PC-3 (cell line): ENCODE data around the gene SMOC2. TPM values are rescaled to one million over a fixed set of nuclear protein-coding genes. Genes with fewer than 3 reads are reported as not detected.

Source experiments
- ATAC-seq: fragments of 200-7000 bp; cut with Tn5 transposase; 2 replicates; pipeline ENCODE4 v1.9.1; 2020; ENCODE audit warnings: mild to moderate bottlenecking, moderate library complexity
- BruUV-seq: library from RNA; stranded (reverse); fragments of 400-500 nt; replicated peaks from 2 replicates; lab custom pipeline; 2021; lab: Mats Ljungman, UMichigan
- CTCF ChIA-PET: fragments of 300-600 bp; sonication (Branson Sonifier 250); formaldehyde crosslinking; loops from one replicate; lab custom pipeline; 2022; ENCODE audit warnings: antibody characterized with exemption; lab: Charles Lee
- POLR2A ChIA-PET: fragments of 300-600 bp; sonication (Branson Sonifier 250); formaldehyde crosslinking; loops from one replicate; lab custom pipeline; 2022; ENCODE audit warnings: antibody characterized with exemption; ENCODE audit not compliant: unreplicated experiment; lab: Charles Lee
- DNase-seq: peaks from one replicate; pipeline ENCODE4 v3.0.0-alpha.2; 2015
- H2AFZ ChIP-seq: fragments of 300-600 bp; sonication (generic); 2 replicates; pipeline ENCODE4 v1.6.0; 2016; ENCODE audit warnings: antibody characterized with exemption, low read length
- H3F3A ChIP-seq: fragments of 300-600 bp; sonication (generic); one replicate; pipeline ENCODE4 v1.6.0; 2017; ENCODE audit warnings: antibody characterized with exemption, low read length, control low read depth, mild to moderate bottlenecking; ENCODE audit not compliant: unreplicated experiment
- H3K27ac ChIP-seq: fragments of 300-600 bp; sonication (generic); 2 replicates; pipeline ENCODE4 v1.5.1; 2016; ENCODE audit warnings: mild to moderate bottlenecking, low read length
- H3K27me3 ChIP-seq: fragments of 300-600 bp; sonication (generic); 2 replicates; pipeline ENCODE4 v1.6.1; 2016; ENCODE audit warnings: low read length, mixed read lengths
- H3K36me3 ChIP-seq: fragments of 300-600 bp; sonication (generic); 2 replicates; pipeline ENCODE4 v1.6.1; 2016; ENCODE audit warnings: low read depth, mixed run types, low read length, mixed read lengths
- H3K4me1 ChIP-seq: fragments of 300-600 bp; sonication (generic); 2 replicates; pipeline ENCODE4 v1.5.1; 2016; ENCODE audit warnings: low read length; ENCODE audit not compliant: insufficient read depth
- H3K4me2 ChIP-seq: fragments of 300-600 bp; sonication (generic); 2 replicates; pipeline ENCODE4 v1.6.0; 2016; ENCODE audit warnings: low read length
- H3K4me3 ChIP-seq: fragments of 300-600 bp; sonication (generic); 2 replicates; pipeline ENCODE4 v1.5.1; 2016; ENCODE audit warnings: mild to moderate bottlenecking, low read length, mixed read lengths
- H3K79me2 ChIP-seq: fragments of 300-600 bp; sonication (generic); 2 replicates; pipeline ENCODE4 v1.6.1; 2017; ENCODE audit warnings: low read length, mixed read lengths
- H3K9ac ChIP-seq: fragments of 300-600 bp; sonication (generic); 2 replicates; pipeline ENCODE4 v1.6.0; 2016; ENCODE audit warnings: mild to moderate bottlenecking, low read length
- H3K9me2 ChIP-seq: fragments of 300-600 bp; sonication (generic); replicated peaks from 2 replicates; pipeline ENCODE4 v1.6.1; 2016; ENCODE audit warnings: mixed run types, low read length, mixed read lengths
- H3K9me3 ChIP-seq: fragments of 300-600 bp; sonication (generic); 2 replicates; pipeline ENCODE4 v1.6.1; 2016; ENCODE audit warnings: low read length, mixed read lengths
- H4K20me1 ChIP-seq: fragments of 300-600 bp; sonication (generic); 2 replicates; pipeline ENCODE4 v1.6.1; 2016; ENCODE audit warnings: low read length, mixed read lengths
- EZH2 ChIP-seq: fragments of 300-600 bp; sonication (generic); IDR thresholded peaks from one replicate; pipeline ENCODE4 v1.6.1; 2017; ENCODE audit warnings: antibody characterized with exemption, mild to moderate bottlenecking, low read length; ENCODE audit not compliant: unreplicated experiment
- EZH2phosphoT487 ChIP-seq: fragments of 300-600 bp; sonication (generic); IDR thresholded peaks from 2 replicates; pipeline ENCODE4 v1.6.1; 2018; ENCODE audit warnings: mild to moderate bottlenecking, antibody characterized with exemption, low read length, borderline replicate concordance
- intact Hi-C: fragments of 100-400 bp; cut with micrococcal nuclease; formaldehyde crosslinking; loops from 2 replicates; pipeline ENCODE4 v1.9.0; 2023
- total RNA-seq: library from RNA; depleted of rRNA; stranded (reverse); fragments of >200 nt; gene quantifications from 2 replicates; pipeline ENCODE4 v1.2.3, GENCODE V29; 2014
- TF ChIP-seq, protein P1 (sequence below): fragments of 300-600 bp; sonication (generic); conservative IDR thresholded peaks from 2 replicates; pipeline ENCODE4 v1.5.1; 2017; ENCODE audit warnings: antibody characterized with exemption, low read depth, mild to moderate bottlenecking, low read length

SMOC2 gene
- total RNA-seq, 1 experiment from 2014 or later: not detected

- ATAC-seq (no peak), DNase-seq (no peak)
- Histone ChIP-seq H3K9me2 (no peaks in the 10 kb centered on the region), H3K27ac (no peak overlapping the region), H3K4me3 (no peak overlapping the region), H3K4me2 (no peak overlapping the region), H3K27me3 (peaks cover 13% of the 10 kb centered on the region), H3K79me2 (no peaks in the 10 kb centered on the region), H3K36me3 (no peaks in the 10 kb centered on the region), H3K4me1 (no peaks in the 10 kb centered on the region), H2AFZ (no peak overlapping the region), H4K20me1 (no peaks in the 10 kb centered on the region), H3K9ac (no peak overlapping the region), H3K9me3 (no peaks in the 10 kb centered on the region), H3F3A (no peaks in the 10 kb centered on the region)
- CTCF ChIA-PET: no interaction called here
- POLR2A ChIA-PET: no interaction called here
- no TSS peak for BruUV-seq
- TF ChIP-seq, protein P1, sequence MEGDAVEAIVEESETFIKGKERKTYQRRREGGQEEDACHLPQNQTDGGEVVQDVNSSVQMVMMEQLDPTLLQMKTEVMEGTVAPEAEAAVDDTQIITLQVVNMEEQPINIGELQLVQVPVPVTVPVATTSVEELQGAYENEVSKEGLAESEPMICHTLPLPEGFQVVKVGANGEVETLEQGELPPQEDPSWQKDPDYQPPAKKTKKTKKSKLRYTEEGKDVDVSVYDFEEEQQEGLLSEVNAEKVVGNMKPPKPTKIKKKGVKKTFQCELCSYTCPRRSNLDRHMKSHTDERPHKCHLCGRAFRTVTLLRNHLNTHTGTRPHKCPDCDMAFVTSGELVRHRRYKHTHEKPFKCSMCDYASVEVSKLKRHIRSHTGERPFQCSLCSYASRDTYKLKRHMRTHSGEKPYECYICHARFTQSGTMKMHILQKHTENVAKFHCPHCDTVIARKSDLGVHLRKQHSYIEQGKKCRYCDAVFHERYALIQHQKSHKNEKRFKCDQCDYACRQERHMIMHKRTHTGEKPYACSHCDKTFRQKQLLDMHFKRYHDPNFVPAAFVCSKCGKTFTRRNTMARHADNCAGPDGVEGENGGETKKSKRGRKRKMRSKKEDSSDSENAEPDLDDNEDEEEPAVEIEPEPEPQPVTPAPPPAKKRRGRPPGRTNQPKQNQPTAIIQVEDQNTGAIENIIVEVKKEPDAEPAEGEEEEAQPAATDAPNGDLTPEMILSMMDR: no peak
- TF ChIP-seq EZH2phosphoT487 (no peak), EZH2 (no peak)
- intact Hi-C loops: no loop called here
Observed at GRCh38 chr6:168419569-168419968, 21.4 kb upstream of the SMOC2 start.

GRCh38 chr6:168420084-168420483 lies 20.9 kb upstream of the SMOC2 start:
- no peaks in the 10 kb centered on the region for H3K9me3 ChIP-seq
- H3K79me2 ChIP-seq: no peaks in the 10 kb centered on the region
- no peak overlapping the region for H3K9ac ChIP-seq
- no peaks in the 10 kb centered on the region for H3F3A ChIP-seq
- no peaks in the 10 kb centered on the region for H3K36me3 ChIP-seq
- intact Hi-C loops: no loop called here
- no peak overlapping the region for H3K27ac ChIP-seq
- H3K4me2 ChIP-seq: no peak overlapping the region
- DNase-seq: no peak
- H3K4me1 ChIP-seq: no peaks in the 10 kb centered on the region
- no peak for ATAC-seq
- no TSS peak for BruUV-seq
- no peak overlapping the region for H3K4me3 ChIP-seq
- H4K20me1 ChIP-seq: no peaks in the 10 kb centered on the region
- no peaks in the 10 kb centered on the region for H3K9me2 ChIP-seq
- POLR2A ChIA-PET: no interaction called here
- H3K27me3 ChIP-seq: peaks cover 13% of the 10 kb centered on the region
- no peak for TF ChIP-seq EZH2
- TF ChIP-seq, protein P1: no peak
- TF ChIP-seq EZH2phosphoT487: no peak
- CTCF ChIA-PET: no interaction called here
- no peak overlapping the region for H2AFZ ChIP-seq

- Histone ChIP-seq H3K9me2 (no peaks in the 10 kb centered on the region), H3K9ac (no peak overlapping the region), H4K20me1 (no peaks in the 10 kb centered on the region), H3K9me3 (no peaks in the 10 kb centered on the region), H3K36me3 (no peaks in the 10 kb centered on the region), H2AFZ (no peak overlapping the region), H3K27ac (no peak overlapping the region), H3K4me1 (no peaks in the 10 kb centered on the region), H3K4me3 (no peak overlapping the region), H3K79me2 (no peaks in the 10 kb centered on the region), H3K4me2 (no peak overlapping the region), H3K27me3 (peaks cover 13% of the 10 kb centered on the region; the same call in 1 of the 2 replicates), H3F3A (no peaks in the 10 kb centered on the region)
- TF ChIP-seq EZH2 (no peak), EZH2phosphoT487 (no peak)
- TF ChIP-seq, protein P1: no peak
- ChIA-PET CTCF (no interaction called here), POLR2A (no interaction called here)
- intact Hi-C loops: no loop called here
- DNase-seq (no peak), ATAC-seq (no peak)
- BruUV-seq: no TSS peak
Observed at GRCh38 chr6:168420706-168421105, 20.3 kb upstream of the SMOC2 start.
